ENCODE data around the gene IGSF9B.

- TF ChIP-seq EZH2 (IDR thresholded peaks at IDR 0.05; ENCODE audit: insufficient read depth, poor library complexity, severe bottlenecking) (no peak), EZH2phosphoT487 (IDR thresholded peaks at IDR 0.05; ENCODE audit: insufficient read depth, low read depth) (no peak)
Measured at GRCh38 chr11:133892126-133892525, 64.6 kb downstream of the IGSF9B start.
